NCI-H2227 treated with DMSO at 0.1 percent for 48 hours (cell line): ENCODE results near the gene SLC4A5.
A peak's percentile ranks its signal among the peaks of the same experiment; 100 is the strongest.

ENCODE experiments used
- DNase-seq: peaks from one replicate; lab custom pipeline; 2025; lab: John Stamatoyannopoulos, UW

Gene SLC4A5, protein sequence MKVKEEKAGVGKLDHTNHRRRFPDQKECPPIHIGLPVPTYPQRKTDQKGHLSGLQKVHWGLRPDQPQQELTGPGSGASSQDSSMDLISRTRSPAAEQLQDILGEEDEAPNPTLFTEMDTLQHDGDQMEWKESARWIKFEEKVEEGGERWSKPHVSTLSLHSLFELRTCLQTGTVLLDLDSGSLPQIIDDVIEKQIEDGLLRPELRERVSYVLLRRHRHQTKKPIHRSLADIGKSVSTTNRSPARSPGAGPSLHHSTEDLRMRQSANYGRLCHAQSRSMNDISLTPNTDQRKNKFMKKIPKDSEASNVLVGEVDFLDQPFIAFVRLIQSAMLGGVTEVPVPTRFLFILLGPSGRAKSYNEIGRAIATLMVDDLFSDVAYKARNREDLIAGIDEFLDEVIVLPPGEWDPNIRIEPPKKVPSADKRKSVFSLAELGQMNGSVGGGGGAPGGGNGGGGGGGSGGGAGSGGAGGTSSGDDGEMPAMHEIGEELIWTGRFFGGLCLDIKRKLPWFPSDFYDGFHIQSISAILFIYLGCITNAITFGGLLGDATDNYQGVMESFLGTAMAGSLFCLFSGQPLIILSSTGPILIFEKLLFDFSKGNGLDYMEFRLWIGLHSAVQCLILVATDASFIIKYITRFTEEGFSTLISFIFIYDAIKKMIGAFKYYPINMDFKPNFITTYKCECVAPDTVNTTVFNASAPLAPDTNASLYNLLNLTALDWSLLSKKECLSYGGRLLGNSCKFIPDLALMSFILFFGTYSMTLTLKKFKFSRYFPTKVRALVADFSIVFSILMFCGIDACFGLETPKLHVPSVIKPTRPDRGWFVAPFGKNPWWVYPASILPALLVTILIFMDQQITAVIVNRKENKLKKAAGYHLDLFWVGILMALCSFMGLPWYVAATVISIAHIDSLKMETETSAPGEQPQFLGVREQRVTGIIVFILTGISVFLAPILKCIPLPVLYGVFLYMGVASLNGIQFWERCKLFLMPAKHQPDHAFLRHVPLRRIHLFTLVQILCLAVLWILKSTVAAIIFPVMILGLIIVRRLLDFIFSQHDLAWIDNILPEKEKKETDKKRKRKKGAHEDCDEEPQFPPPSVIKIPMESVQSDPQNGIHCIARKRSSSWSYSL

GRCh38 chr2:74343316-74343715 lies at the start of gene SLC4A5:
TSS of gene SLC4A5 (minus strand) at chr2:74343416. CDS start at chr2:74315023, 28,393 bp downstream.
- no peak for DNase-seq

DNA sequence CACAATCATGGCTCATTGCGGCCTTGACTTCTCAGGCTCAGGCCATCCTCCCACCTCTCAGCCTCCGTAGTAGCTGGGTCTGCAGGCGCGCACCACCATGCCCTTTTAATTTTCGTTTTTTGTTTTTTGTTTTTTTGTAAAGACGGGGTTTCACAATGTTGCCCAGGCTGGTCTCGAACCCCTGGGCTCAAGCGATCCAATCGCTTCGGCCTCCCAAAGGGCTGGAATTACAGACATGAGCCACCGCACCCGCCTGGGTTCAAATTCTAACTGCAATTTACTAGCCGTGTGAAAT lies 49.2 kb upstream of the SLC4A5 start:
- DNase-seq, result no peak

DNA sequence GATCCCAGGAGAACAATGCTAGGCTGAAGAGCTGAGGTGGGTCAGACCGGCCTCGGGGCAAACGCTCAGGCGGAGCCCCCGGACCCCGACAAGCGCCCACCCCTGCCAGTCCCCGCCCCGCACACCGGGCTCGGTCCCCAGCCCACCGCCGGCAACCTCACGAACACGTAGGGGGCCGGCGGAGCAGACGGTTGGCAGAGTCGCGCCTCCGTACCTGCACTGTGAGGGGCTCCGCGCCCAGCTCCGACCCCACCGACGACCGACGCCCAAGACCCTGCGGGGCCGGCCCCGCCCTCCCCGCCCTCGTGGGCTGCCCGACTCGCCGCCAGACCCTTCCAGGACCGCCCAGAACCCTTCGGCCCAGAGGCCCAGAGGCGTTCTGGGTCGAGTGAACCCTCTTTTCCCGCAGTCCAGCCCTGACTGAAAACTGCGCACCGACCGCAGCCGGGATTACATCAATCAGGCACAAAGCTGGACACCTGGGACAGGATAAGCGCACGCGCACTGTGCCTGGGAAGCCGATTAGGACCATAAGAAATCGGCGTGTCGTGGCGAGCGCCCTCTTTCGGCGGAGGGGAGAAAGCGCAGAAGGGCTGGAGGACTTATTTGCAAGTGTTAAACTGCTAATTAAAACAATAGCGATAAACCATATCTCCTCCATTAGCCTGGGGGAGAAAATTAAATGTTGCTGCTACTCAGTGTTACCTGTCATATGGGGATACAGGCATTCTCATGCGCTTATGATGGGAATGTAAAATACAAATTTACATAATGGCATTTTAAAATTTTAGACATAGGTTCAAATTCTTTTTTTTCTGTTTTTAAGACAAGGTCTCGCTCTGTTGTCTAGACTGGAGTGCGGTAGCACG lies 48.6 kb upstream of the SLC4A5 start:
- peak; percentile 92 for DNase-seq

DNA sequence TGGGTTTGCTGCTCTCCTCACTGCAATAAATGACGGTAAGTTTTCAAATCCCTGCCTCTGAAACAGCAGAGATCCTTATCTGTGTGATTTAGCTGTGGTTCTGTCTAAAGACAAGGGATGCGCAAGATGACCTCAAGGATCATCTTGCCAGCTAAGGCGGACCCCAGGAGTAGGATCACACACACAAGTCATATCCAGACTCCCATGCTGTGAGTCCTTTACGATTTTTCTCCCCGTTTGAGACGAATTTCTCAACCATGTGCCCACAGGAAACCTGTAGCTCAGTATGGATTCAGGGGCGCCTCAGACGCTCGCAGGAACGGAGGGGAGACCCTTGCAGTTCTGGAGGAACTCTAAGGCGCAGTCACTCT lies 48.0 kb upstream of the SLC4A5 start:
- DNase-seq, result peak; percentile 43

- DNase-seq, result no peak
Measured at GRCh38 chr2:74390606-74391005, 47.4 kb upstream of the SLC4A5 start.

DNA sequence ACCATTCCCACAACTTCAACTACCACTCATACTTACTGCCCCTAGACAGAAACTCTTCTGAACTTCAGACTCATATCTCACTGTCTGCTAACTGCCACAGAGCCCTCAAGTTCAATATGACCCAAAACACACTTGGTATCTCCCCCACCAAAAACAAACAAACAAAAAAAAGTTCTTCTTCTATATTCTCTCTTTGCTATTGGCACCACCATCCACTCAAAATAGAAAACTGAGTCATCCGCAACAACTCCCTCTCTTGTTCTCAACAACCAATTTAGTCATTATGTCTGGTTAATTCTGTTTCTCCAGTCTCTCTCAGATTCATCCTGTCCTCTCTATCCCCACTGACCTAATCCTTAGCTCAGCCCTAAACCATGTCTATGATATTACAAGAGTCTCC lies 44.1 kb upstream of the SLC4A5 start:
- no peak for DNase-seq

- DNase-seq, result no peak
Measured at GRCh38 chr2:74385396-74385795, 42.2 kb upstream of the SLC4A5 start.

GRCh38 chr2:74384051-74384450 lies 40.8 kb upstream of the SLC4A5 start:
- DNase-seq, result no peak

- no peak for DNase-seq
Measured at GRCh38 chr2:74383254-74383653, 40.0 kb upstream of the SLC4A5 start.

DNA sequence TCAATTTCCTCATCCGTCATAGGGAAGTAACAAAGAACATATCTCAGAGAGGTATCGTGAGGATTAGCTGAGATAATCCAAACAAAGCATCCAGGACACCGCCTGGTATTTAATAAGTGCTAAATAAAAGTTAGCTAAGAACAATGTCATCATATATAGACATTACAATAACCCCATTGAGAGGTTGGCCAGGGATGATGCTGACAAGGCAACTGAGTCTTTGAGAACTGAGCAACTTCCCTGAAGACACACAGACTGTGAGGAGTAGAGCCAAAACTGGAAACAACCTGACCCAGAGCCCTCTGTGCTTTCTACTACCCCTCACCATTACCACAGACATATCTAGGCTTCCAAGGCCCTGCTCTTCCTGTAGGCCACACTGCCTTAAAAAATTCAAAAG lies 38.5 kb upstream of the SLC4A5 start:
- DNase-seq, result no peak

GRCh38 chr2:74379851-74380789 lies 36.9 kb upstream of the SLC4A5 start, which contains the start of gene DCTN1:
TSS of gene DCTN1 (minus strand) at chr2:74380311. CDS start at chr2:74380037, 274 bp downstream.
- peak; percentile 15 for DNase-seq

- DNase-seq, result no peak
Measured at GRCh38 chr2:74378007-74378406, 34.8 kb upstream of the SLC4A5 start.

DNA sequence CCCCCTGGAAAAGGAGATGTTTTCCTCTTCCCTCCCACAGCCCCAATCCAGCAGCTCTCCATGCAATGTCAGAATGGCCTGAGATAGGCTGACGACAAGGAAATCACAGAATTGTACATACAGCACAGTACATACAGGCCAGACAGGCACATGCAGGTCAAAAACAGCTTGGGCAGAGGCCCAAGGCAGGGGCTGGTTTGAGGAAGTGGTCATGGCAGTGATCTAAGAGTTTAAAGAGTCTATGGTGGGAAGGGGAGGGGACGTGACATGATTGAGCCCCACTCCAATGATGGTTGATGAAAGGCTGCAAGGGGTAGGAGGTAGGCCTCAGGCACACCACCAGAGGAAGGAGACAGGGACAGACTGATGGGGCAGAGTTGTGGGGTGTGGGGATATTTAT lies 32.6 kb upstream of the SLC4A5 start:
- DNase-seq, result no peak

DNA sequence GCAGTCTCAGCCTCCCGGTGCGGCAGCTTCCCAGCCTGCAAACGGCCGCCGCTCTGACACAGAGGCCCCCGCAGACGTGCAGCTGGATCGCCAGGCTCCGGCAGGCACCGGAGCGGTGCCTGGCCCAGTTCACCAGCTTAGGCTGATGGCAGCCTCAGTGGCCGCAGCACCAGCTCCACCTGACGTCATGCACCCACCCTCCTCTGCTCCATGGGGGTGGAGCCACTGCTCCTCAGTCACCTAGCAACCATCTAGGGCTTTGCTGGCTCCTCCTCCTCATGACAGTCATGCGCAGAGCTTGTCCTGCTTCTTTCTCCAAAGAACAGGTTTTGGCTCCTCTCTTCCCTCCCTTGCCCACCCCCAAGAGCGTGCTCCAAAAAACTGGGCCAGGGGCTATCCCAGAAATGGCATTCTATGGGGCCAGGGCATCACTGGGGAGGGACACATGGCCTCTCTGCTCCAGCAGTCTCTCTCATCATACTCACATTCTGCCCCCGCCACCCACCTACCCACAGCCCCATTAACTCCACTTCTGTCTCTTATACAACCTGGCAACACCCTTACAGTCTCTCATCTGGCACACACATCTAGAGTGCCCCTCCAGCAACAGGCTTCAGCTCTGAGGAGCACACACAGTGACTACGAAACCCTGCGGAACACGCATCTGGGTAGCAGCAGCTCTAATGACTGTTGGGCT lies 31.4 kb upstream of the SLC4A5 start:
- peak; percentile 90 for DNase-seq

GRCh38 chr2:74373985-74374384 lies 30.8 kb upstream of the SLC4A5 start:
- DNase-seq, result no peak

DNA sequence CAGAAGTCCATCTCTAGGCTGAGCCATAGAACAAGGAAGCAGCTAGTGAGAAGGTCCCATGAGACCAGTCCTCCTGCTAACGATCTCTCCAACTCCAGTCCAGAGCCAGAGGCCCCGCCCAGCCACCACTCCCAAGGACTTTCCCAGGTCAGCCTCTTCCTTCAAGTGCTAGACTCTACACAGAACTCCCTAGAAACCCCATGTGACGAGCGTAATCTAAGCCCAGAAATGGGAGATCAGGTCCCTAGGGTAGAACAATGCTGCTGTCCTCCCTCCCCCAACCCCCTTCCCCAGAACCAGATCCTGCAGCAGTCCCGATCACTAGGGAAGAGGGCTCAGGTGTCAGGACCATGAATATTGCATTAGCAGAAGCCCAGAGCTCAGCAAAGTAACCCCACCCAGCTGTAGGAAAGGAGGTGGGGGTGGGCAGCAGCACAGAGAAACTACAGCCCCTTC lies 30.0 kb upstream of the SLC4A5 start:
- DNase-seq, result no peak

DNA sequence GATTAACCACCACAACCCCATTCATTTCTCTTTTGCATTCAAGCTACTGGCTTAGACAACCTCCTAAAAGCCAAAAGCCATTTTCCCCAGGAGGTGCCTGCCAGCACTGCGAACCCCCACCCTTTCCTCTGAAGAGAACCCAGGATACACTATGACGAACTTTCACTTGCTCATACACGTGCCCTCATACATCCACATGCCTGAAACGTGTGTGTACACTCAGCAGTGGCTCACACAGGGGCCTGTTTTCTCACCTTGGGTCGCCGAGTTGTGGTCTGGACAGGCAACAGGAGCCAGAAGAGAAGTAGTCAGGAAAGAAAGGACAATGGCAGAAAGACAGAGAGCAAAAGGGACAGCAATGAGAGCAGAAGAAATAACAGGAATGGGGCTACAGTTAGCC lies 29.5 kb upstream of the SLC4A5 start:
- DNase-seq, result no peak

DNA sequence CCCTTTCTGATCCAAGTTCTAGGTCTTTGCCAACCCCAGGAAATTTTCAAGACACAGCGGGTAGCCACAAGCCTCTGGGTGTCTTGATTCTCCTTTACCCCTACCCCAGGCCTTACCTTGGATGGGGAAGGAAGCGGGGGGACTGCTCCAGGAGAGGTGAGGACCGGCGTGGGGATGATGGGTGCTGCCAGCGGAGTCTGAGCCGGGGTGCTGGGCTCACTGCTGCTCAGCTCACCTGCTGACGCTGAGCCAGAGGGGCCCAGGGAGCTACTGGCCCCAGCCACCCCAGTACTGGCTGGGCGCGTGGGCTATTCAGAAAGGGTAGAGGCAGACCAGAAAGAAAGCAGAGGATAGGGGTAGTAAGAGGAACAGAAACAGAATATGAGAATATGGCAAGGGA lies 28.2 kb upstream of the SLC4A5 start:
- no peak for DNase-seq

GRCh38 chr2:74369976-74370375 lies 26.8 kb upstream of the SLC4A5 start:
- no peak for DNase-seq

DNA sequence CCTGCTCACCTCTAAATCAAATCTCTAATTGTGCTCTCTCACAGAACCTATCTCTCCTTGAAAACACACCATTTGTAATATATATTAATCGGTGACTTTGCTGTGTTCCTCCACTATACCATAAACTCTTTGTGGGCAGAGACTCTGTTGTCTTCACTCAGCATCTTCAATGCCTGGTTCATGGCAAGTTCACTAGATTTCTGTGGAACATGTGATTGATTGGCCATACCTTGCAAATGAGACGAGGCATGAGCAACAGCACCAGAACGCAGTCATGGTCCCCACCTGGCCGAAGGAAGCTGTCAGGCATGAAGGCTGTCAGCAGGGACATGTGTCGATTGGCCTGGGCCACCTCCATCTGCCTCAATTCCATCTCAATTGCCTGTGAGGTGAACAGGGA lies 25.3 kb upstream of the SLC4A5 start:
- DNase-seq, result no peak
